OCI-LY1 (cell line): ENCODE data around the gene ING4.

Experiments used
- EZH2 ChIP-seq: fragments of 200-600 bp; sonication (generic), shearing (Covaris generic); IDR thresholded peaks from 2 replicates; pipeline ENCODE4 v1.8.0; 2017; ENCODE audit warnings: borderline replicate concordance, mixed run types, mild to moderate bottlenecking, antibody characterized with exemption, low read length, moderate library complexity, mixed read lengths
- TF ChIP-seq, protein P1 (sequence below): fragments of 200-600 bp; sonication (generic), shearing (Covaris generic); IDR thresholded peaks from 2 replicates; pipeline ENCODE4 v1.5.1; 2017; ENCODE audit warnings: mild to moderate bottlenecking, antibody characterized with exemption, low read length, moderate library complexity, mixed read lengths

DNA sequence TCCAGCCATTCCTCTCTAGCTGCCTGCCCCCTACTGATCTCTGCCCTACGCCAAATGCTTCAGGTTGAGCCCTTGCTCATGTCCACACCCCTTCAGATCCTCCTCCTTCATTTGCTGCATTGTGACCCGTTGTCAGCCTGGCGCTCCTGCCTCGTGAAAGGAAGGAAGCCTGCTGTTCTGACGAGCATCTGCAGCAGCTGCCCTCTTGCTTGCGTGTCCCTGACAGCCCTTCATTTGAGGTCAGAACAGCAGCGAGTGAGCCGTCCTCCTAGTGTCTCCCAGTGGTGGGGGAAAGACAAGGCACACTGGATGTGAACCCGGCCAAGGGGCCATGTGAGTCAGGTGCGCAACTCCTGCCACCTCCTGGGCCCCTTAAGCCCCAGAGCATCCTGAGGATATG is 40.7 kb upstream of the ING4 start:
- no peak for TF ChIP-seq EZH2
- TF ChIP-seq, protein P1, sequence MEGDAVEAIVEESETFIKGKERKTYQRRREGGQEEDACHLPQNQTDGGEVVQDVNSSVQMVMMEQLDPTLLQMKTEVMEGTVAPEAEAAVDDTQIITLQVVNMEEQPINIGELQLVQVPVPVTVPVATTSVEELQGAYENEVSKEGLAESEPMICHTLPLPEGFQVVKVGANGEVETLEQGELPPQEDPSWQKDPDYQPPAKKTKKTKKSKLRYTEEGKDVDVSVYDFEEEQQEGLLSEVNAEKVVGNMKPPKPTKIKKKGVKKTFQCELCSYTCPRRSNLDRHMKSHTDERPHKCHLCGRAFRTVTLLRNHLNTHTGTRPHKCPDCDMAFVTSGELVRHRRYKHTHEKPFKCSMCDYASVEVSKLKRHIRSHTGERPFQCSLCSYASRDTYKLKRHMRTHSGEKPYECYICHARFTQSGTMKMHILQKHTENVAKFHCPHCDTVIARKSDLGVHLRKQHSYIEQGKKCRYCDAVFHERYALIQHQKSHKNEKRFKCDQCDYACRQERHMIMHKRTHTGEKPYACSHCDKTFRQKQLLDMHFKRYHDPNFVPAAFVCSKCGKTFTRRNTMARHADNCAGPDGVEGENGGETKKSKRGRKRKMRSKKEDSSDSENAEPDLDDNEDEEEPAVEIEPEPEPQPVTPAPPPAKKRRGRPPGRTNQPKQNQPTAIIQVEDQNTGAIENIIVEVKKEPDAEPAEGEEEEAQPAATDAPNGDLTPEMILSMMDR: no peak
